CD4-positive, alpha-beta T cell (primary cell): ENCODE results near the gene KDM4B. TPM values are rescaled to one million over a fixed set of nuclear protein-coding genes. Genes with fewer than 3 reads are reported as not detected.

ENCODE experiments used
- ATAC-seq: fragments of 200-7000 bp; cut with Tn5 transposase; one replicate; pipeline ENCODE4 v1.10.0; 2022; ENCODE audit warnings: mild to moderate bottlenecking; ENCODE audit not compliant: poor library complexity
- CTCF ChIA-PET: fragments of 350-600 bp; sonication (Branson Sonifier 250); formaldehyde crosslinking; loops from one replicate; lab custom pipeline; 2021; ENCODE audit warnings: antibody characterized with exemption, inconsistent platforms; lab: Charles Lee
- POLR2A ChIA-PET: fragments of 350-600 bp; sonication (Branson Sonifier 250); formaldehyde crosslinking; loops from one replicate; lab custom pipeline; 2021; ENCODE audit warnings: antibody characterized with exemption, inconsistent platforms; lab: Charles Lee
- DNase-seq, 14 experiments: peaks; one replicate each; pipeline ENCODE4 v3.0.0-alpha.2; 2013 to 2020; ENCODE audit warnings: mixed read lengths in 2 of 14
- H3K27ac ChIP-seq, 2 donors: one replicate each; pipeline versions ENCODE4 v1.5.1 to v1.7.0; 2013; ENCODE audit warnings: low read length in 2 of 2, low read depth in 1 of 2, mild to moderate bottlenecking in 1 of 2
- H3K27me3 ChIP-seq, 2 experiments: 1 replicate in 1 of 2; 2 replicates in 1 of 2; pipeline versions ENCODE4 v1.6.1 to v1.7.0; 2013; ENCODE audit warnings: low read length in 2 of 2, control low read depth in 1 of 2, mild to moderate bottlenecking in 1 of 2, moderate library complexity in 1 of 2; ENCODE audit not compliant: insufficient read depth in 2 of 2, control insufficient read depth in 1 of 2
- H3K36me3 ChIP-seq: one replicate; pipeline ENCODE4 v1.6.1; 2013; ENCODE audit warnings: low read length, control low read depth; ENCODE audit not compliant: insufficient read depth
- H3K4me1 ChIP-seq: one replicate; pipeline ENCODE4 v1.6.1; 2013; ENCODE audit warnings: low read length, control low read depth; ENCODE audit not compliant: insufficient read depth
- H3K4me3 ChIP-seq: one replicate; pipeline ENCODE4 v1.5.1; 2013; ENCODE audit warnings: mild to moderate bottlenecking, low read length, moderate library complexity
- H3K9me3 ChIP-seq, 2 experiments: 1 replicate in 1 of 2; 2 replicates in 1 of 2; pipeline versions ENCODE4 v1.6.1 to v1.7.0; 2013; ENCODE audit warnings: low read length in 2 of 2, mild to moderate bottlenecking in 2 of 2, control low read depth in 1 of 2, moderate library complexity in 1 of 2; ENCODE audit not compliant: control insufficient read depth in 1 of 2, insufficient read depth in 1 of 2
- H3K27ac Mint-ChIP-seq: one replicate; pipeline ENCODE4 v1.8.0; 2020; ENCODE audit warnings: mixed read lengths
- H3K27me3 Mint-ChIP-seq: one replicate; pipeline ENCODE4 v1.8.0; 2021; ENCODE audit warnings: mixed read lengths
- H3K36me3 Mint-ChIP-seq: one replicate; pipeline ENCODE4 v1.8.0; 2021; ENCODE audit warnings: low read depth, mixed read lengths
- H3K4me1 Mint-ChIP-seq: one replicate; pipeline ENCODE4 v1.8.0; 2021; ENCODE audit warnings: low read depth, mixed read lengths
- H3K4me3 Mint-ChIP-seq: one replicate; pipeline ENCODE4 v1.8.0; 2020; ENCODE audit warnings: mild to moderate bottlenecking, mixed read lengths
- H3K9me3 Mint-ChIP-seq: one replicate; pipeline ENCODE4 v1.8.0; 2020; ENCODE audit warnings: mixed read lengths
- CTCF ChIP-seq: fragments of 200-600 bp; IDR thresholded peaks from one replicate; pipeline ENCODE4 v1.8.0; 2022; ENCODE audit warnings: antibody characterized with exemption, mild to moderate bottlenecking
- intact Hi-C, 2 experiments: fragments of 100-400 bp; cut with DNase I in 1 of 2; cut with micrococcal nuclease in 1 of 2; formaldehyde crosslinking; loops; one replicate each; pipeline versions ENCODE4 v1.15.1 to v1.9.0; 2023 to 2025; cut with DNase I, micrococcal nuclease
- total RNA-seq, 174 experiments: library from RNA in 2 of 174; stranded (reverse) in 2 of 174; gene quantifications; one replicate each; pipeline ENCODE4 v1.2.3 and lab custom pipeline; 2021 to 2026

Gene KDM4B
- total RNA-seq, 2 experiments from 2014 or later: 41.8 to 42.5 TPM

- Histone ChIP-seq H3K9me3 (peaks cover 0 to 9% of the 10 kb centered on the region in 2 experiments), H3K36me3 (peaks cover 44% of the 10 kb centered on the region), H3K4me1 (peaks cover 49% of the 10 kb centered on the region), H3K27me3 (no peaks in the 10 kb centered on the region), H3K4me3 (no peak overlapping the region), H3K27ac (no peak overlapping the region)
- H3K27ac Mint-ChIP-seq: no peak overlapping the region
- no peaks in the 10 kb centered on the region for H3K27me3 Mint-ChIP-seq
- intact Hi-C loops: no loop called here
- peaks cover 31% of the 10 kb centered on the region for H3K4me1 Mint-ChIP-seq
- no peaks in the 10 kb centered on the region for H3K9me3 Mint-ChIP-seq
- H3K4me3 Mint-ChIP-seq: no peak overlapping the region
- TF ChIP-seq CTCF: no peak
- DNase-seq (no peak), ATAC-seq (no peak)
- H3K36me3 Mint-ChIP-seq: peaks cover 53% of the 10 kb centered on the region
- POLR2A ChIA-PET: no interaction called here
- CTCF ChIA-PET: no interaction called here
Measured at GRCh38 chr19:5136073-5136855, 167.4 kb downstream of the KDM4B start.

GRCh38 chr19:5137114-5137513 lies 168.2 kb downstream of the KDM4B start:
- no peaks in the 10 kb centered on the region for H3K9me3 Mint-ChIP-seq

GRCh38 chr19:5137571-5138124 lies 168.7 kb downstream of the KDM4B start:
- Histone ChIP-seq H3K4me3 (no peak overlapping the region), H3K4me1 (peaks cover 36% of the 10 kb centered on the region), H3K27ac (no peak overlapping the region), H3K27me3 (no peaks in the 10 kb centered on the region), H3K9me3 (peaks cover 0 to 9% of the 10 kb centered on the region in 2 experiments), H3K36me3 (peaks cover 49% of the 10 kb centered on the region)
- Mint-ChIP-seq H3K27ac (no peak overlapping the region), H3K36me3 (peaks cover 51% of the 10 kb centered on the region), H3K4me1 (peaks cover 21% of the 10 kb centered on the region), H3K27me3 (no peaks in the 10 kb centered on the region), H3K4me3 (no peak overlapping the region), H3K9me3 (no peaks in the 10 kb centered on the region)
- peak in 1 of 14 experiments; percentile 26 for DNase-seq
- POLR2A ChIA-PET: no interaction called here
- no peak for ATAC-seq
- CTCF ChIA-PET: no interaction called here
- intact Hi-C loops: no loop called here
- no peak for TF ChIP-seq CTCF

More at GRCh38 chr19:5137114-5137513, 168.2 kb downstream of the KDM4B start:
- Mint-ChIP-seq H3K4me1 (peaks cover 24% of the 10 kb centered on the region), H3K36me3 (peaks cover 50% of the 10 kb centered on the region), H3K27me3 (no peaks in the 10 kb centered on the region), H3K27ac (no peak overlapping the region), H3K4me3 (no peak overlapping the region)
- no peak for ATAC-seq
- Histone ChIP-seq H3K4me3 (no peak overlapping the region), H3K27me3 (no peaks in the 10 kb centered on the region), H3K9me3 (peaks cover 0 to 9% of the 10 kb centered on the region in 2 experiments), H3K27ac (no peak overlapping the region), H3K36me3 (peaks cover 47% of the 10 kb centered on the region), H3K4me1 (peaks cover 42% of the 10 kb centered on the region)
- ChIA-PET POLR2A (no interaction called here), CTCF (no interaction called here)
- no peak for TF ChIP-seq CTCF
- intact Hi-C loops: no loop called here
- DNase-seq: no peak
